Stimulated activated CD4-positive, alpha-beta T cell treated with anti-CD3 and anti-CD28 coated beads, Interleukin-4, amount 100 ng/mL, for 1 hour (primary cell): ENCODE measurements around the gene CELA2A.

Experiments
- DNase-seq: peaks from one replicate; pipeline ENCODE4 v3.0.0-alpha.2; 2020

The CELA2A gene

DNA sequence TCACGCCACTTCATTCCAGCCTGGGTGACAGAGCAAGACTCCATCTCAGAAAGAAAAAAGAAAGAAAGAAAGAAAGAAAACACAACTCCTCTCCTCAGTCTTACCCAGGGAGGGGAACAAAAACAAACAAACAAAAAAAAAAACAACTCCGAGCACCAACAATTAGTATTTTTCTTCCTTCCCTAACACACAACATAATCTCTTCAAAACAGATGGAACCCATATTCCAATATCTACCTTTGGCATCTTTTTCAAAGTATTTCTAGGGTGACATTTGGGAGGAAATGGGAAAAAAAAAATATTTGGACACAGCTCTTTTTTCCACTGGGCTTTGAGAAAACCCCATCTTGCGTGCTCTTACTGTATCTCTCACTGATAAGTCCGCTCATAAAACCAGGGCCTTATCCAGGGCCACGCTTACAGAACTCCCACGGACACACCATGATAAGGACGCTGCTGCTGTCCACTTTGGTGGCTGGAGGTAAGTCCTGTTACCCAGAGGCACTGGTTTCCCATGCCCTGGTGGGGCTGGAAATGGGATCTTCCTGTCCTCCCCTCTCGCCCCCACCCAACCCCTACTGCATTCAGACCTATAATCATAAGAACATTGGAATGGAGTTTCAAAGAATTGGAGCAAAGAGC, at the start of gene CELA2A:
Gene CELA2A, plus strand, starts transcription at position 420 of the 642 bp plus-strand sequence. Its CDS starts 22 bp downstream, at position 442.
- no peak for DNase-seq

DNA sequence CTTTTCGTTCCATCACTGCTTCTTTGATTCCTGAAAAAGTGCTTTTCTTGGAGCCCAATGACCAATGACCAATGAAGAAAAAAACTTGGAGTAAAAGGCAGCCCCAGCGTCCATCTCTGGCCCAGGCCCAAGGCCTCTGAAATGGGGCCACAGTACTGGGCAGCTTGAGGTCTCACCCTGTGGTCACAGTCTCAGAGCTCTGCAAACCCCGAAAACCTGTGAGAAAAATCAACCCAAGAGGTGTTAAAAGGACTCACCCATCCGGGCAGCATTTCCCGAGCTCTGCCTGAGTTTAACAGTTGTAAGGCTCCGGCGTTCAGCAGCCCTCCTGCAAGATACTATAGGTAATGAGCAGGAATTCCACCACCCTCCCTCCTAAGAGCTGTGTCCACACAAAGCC, 49.0 kb upstream of the CELA2A start:
- no peak for DNase-seq

- no peak for DNase-seq
Observed at GRCh38 chr1:15408890-15409387, 47.6 kb upstream of the CELA2A start.

DNA sequence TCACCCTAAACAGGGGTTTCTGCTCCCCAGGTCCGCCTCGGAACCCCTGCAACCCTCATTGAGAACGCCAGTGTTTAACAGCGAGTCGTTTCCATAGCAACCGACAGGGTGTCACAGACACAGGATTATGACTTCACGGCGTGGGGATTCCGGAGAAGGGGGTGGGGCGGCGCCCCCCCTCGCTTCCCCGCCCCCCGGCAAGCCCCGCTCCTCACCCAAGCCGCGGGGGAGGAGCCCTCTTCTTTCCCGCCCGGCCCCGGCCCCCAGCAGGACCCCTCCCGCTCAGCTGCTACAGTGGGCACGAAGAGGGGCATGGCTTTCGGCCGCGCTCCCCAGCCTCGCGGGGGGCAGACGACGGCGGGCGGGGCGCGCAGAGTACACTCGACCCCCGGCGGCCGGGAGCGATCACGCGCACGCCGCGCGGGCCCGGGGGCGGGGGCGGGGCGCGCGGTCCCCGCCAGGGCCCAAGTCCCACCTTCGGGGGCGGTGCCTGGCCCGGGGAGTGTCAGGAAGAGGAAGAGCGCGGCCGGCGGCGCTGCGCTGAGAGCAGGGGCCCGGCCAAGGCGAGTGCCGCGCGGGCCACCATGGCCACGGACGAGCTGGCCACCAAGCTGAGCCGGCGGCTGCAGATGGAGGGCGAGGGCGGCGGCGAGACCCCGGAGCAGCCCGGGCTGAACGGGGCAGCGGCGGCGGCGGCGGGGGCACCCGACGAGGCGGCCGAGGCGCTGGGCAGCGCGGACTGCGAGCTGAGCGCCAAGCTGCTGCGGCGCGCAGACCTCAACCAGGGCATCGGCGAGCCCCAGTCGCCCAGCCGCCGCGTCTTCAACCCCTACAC, 46.9 kb upstream of the CELA2A start, which contains the start of gene EFHD2:
Gene EFHD2, plus strand, starts transcription at position 501 of the 835 bp plus-strand sequence. Its CDS starts 84 bp downstream, at position 585.
- DNase-seq = peak; percentile 90

DNA sequence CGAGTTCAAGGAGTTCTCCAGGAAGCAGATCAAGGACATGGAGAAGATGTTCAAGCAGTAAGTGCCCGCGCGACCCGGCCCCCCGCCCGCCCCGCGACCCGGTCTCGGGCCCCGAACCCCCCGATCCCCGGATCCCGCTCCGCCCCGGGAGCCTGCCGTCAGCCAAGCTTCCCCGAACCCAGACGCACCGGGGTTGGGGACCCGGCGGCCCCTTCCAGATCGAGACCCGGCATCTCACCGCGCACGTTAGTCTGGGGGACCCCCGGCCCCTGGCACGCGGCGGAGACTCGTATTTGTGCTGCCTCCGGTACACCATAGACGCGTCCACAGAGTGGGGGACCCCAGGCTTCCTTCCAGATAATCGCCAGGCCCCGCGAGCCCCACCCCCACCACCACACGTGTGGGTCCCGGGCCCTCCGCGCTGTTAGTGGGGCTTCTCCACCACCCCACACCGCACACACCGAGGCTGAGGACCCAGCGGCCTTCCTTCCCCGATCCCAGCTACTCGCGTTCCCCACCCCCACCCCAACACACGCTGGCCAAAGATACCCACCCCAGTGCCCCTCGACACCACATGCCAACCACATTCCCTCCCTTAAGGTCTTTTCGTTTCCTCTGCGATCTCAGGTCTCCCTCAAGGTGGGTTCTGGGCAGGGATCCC, 46.2 kb upstream of the CELA2A start:
- DNase-seq = peak; percentile 20

GRCh38 chr1:15410884-15411245, 45.7 kb upstream of the CELA2A start:
- no peak for DNase-seq

DNA sequence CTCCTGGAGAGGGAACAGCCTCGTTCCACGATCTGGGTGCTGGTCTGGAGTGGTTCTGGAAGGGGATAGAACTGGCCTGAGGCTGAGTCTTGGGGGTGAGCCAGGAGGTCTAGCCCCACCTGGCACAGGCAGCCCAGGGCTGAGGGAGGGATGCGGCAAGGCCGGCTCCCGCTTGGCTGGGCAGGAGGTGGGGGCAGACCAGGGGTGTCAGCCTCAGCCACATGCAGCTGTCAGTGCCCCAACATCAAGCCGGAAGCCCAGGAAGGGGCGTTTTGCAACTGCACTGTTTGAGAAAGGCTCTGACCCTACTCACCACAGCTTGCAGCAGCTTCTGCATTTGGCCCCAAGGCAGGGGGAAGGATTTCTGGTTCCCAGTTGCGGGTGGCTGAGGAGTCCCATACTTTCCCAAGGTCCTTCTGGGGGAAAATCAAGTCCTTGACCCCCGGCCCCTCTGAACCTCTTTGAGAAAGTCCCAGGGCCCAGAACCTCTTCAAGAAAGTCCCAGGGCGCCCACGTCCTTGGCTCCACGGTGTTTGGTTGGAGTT, 44.9 kb upstream of the CELA2A start:
- no peak for DNase-seq

DNA sequence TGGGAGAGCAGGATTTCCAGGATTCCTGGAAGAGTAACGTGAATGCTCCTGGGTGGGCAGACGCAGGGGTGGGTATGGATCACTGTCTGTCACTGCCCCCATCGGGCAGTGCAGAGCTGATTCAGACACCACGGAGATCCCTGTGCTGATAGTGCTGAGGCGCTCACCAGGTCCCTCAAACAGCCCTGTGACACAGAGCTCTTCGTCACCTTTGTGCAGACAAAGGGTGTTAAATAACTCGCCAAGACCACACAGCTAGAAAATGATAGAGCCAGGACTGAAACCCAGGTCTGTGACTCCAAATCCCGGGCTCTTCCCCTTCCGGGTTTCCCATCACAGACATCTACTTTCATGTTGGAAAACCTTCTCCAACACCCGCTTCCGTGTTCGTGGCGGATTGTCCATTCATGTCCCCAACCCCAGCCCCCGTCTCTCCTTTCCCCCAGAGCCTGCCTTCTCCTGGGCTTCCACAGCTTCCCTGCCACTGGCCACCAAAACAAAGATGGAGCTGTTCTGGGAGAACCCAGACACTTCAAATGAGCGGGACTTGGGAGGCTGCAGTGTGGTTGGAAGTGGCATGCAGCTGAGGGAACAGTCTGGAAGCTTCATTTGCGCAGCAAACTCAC, 44.2 kb upstream of the CELA2A start:
- DNase-seq = peak; percentile 33

DNA sequence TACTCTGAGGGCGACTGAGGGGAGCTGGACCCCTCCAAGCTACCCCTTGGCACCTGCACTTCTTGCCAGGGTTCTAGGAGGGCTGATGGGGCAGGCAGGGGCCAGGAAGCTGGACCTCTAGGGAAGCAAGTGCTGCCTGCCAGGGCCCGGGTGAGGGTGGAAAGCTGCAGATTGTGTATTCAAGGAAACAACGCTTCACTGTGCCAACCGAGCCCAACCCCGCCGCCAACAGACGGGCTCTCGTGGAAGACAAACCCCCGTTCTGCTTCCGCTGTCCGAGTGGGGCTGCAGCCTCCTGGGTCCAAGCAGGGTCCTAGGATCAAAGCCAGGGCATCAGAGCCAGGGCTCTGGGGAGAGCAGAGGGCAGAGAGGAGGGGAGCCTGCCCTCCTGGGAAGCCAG, 43.7 kb upstream of the CELA2A start:
- DNase-seq = no peak

- DNase-seq = no peak
Observed at GRCh38 chr1:15413563-15414444, 42.7 kb upstream of the CELA2A start.

- no peak for DNase-seq
Observed at GRCh38 chr1:15414445-15414983, 42.0 kb upstream of the CELA2A start.

DNA sequence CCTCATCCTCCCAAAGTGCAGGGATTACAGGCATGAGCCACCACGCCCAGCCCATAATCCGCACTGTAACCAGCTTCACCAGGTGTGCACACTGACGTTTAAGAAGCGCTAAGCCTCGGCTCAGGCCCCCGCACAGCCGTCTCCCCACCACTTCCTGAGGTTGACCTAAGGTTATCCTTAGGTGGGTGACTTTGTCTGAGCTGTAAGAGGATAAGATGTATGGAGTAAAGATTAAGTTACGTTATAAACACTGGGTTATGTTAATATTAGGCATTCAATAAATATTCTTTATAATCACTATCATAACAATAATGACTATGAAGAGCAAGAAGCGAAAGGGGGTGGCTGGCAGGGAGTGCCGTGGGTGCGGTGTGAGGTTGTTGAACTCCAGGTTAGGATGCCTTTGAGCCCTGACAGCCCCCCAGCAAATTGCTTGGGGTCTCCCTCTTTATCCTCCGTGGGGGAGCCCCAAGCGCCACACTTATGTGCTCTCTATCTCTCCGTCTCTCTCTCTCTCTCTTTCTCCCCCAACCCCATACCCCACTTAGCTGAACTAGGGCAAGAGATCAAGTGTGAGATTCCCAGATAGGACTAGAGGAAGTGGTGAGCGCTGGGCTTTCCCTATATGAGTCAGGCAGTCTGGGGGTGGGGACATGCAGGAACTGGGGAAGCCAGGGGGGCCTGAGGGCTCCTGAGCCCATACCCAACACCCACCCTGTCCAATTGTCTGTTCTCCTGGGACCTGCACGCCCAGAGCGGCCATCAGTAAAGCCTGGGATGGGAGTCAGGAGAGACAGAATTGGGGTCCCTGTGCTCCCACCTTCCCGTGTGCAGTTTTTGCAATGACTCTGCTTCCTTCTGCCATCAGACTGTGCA, 39.2 kb upstream of the CELA2A start:
- DNase-seq = peak; percentile 55

- no peak for DNase-seq
Observed at GRCh38 chr1:15418806-15419515, 37.6 kb upstream of the CELA2A start.

GRCh38 chr1:15420853-15421465, 35.6 kb upstream of the CELA2A start:
- no peak for DNase-seq

DNA sequence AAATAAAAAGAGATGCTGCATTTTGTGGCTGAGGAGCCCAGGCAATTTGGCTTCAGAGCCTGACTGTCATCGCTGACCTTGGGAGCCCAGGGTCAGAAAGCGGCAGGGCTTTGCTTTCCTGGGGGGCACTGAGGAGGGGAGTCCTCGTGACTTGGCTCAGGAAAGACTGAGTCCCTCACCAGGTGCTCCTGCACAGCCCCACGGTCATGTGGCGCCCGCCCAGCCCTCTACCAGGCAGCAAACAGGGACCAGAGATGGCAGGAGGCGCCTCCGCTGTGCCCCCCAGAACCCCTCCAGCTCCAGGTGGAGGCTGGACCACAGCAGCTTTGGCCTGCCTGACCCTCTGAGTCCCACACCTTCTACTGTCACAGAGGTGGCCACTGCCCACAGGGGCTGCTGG, 33.7 kb upstream of the CELA2A start:
- DNase-seq = no peak

GRCh38 chr1:15423355-15424077, 33.0 kb upstream of the CELA2A start:
- no peak for DNase-seq

DNA sequence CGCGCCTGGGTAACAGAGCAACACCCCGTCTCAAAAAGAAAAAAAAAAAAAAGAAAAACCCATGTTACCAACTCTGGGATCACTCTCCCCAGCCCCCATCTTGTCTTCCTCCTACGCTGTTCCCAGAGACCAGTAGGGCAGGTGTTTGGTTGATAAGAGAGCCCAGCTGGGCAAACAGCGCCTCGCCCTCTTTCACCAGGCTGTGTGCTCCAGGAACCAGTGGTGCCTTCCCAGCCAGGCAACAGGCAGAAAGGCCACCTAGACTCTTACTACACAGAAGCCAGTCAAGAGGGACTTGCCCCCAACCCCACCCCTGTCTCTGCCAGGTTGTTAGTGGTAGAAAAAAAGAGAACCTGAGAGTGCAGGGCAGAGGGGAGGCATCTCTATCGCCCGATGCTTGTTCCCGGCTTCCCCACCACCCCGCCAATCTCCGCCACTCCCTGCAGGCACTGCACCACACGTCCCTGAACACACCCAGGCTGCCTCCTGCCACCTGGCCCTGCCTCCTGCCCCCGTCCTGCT, 32.3 kb upstream of the CELA2A start:
- no peak for DNase-seq

- DNase-seq = no peak
Observed at GRCh38 chr1:15424981-15425380, 31.6 kb upstream of the CELA2A start.
